ENCODE results near the gene ANKH.

GRCh38 chr5:14900693-14901461, 29.3 kb upstream of the ANKH start:
- TF ChIP-seq POLR2A (IDR thresholded peaks at IDR 0.05; ENCODE audit: insufficient read depth in 1 of 2, low read depth in 2 of 2, low read length in 2 of 2) (no peak), CBX5 (CRISPR knock-in tag; IDR thresholded peaks at IDR 0.05; ENCODE audit: borderline replicate concordance) (no peak), CTCF (CRISPR knock-in tag; IDR thresholded peaks at IDR 0.05) (no peak), ZNF333 (CRISPR knock-in tag; IDR thresholded peaks at IDR 0.05; ENCODE audit: borderline replicate concordance) (no peak), MTA1 (CRISPR knock-in tag; IDR thresholded peaks at IDR 0.05; ENCODE audit: borderline replicate concordance) (no peak), KDM4B (CRISPR knock-in tag; IDR thresholded peaks at IDR 0.05) (no peak), ATF7 (IDR thresholded peaks at IDR 0.05) (no peak), ATF7 (CRISPR knock-in tag; IDR thresholded peaks at IDR 0.05) (no peak), ZNF710 (CRISPR knock-in tag; IDR thresholded peaks at IDR 0.05; ENCODE audit: borderline replicate concordance) (no peak), NR2F2 (IDR thresholded peaks at IDR 0.05; ENCODE audit: borderline replicate concordance, low read depth) (no peak), E2F1 (CRISPR knock-in tag; IDR thresholded peaks at IDR 0.05) (no peak), ZNF552 (CRISPR knock-in tag; IDR thresholded peaks at IDR 0.05; ENCODE audit: borderline replicate concordance) (no peak), POLR2AphosphoS5 (IDR thresholded peaks at IDR 0.05; ENCODE audit: low read depth, low read length) (no peak), RAD21 (CRISPR knock-in tag; IDR thresholded peaks at IDR 0.05) (no peak)
